Coronary artery (tissue), 2 donors: ENCODE data around the gene ZNF668.
A peak's percentile ranks its signal among the peaks of the same experiment; 100 is the strongest.

Experiments used
- DNase-seq: peaks from one replicate; pipeline ENCODE4 v3.0.0-alpha.2; 2017; ENCODE audit warnings: low spot score
- H3K27ac ChIP-seq, 2 donors: fragments of 200-600 bp; sonication (generic); one replicate each; pipeline ENCODE4 v1.5.1; 2016 to 2019
- H3K4me3 ChIP-seq: fragments of 200-600 bp; sonication (generic); 2 replicates; pipeline ENCODE4 v1.5.1; 2016; ENCODE audit warnings: mild to moderate bottlenecking, moderate library complexity
- CTCF ChIP-seq: fragments of 200-600 bp; sonication (generic); IDR thresholded peaks from one replicate; pipeline ENCODE4 v1.5.1; 2019; ENCODE audit warnings: antibody characterized with exemption

ZNF668 gene

DNA sequence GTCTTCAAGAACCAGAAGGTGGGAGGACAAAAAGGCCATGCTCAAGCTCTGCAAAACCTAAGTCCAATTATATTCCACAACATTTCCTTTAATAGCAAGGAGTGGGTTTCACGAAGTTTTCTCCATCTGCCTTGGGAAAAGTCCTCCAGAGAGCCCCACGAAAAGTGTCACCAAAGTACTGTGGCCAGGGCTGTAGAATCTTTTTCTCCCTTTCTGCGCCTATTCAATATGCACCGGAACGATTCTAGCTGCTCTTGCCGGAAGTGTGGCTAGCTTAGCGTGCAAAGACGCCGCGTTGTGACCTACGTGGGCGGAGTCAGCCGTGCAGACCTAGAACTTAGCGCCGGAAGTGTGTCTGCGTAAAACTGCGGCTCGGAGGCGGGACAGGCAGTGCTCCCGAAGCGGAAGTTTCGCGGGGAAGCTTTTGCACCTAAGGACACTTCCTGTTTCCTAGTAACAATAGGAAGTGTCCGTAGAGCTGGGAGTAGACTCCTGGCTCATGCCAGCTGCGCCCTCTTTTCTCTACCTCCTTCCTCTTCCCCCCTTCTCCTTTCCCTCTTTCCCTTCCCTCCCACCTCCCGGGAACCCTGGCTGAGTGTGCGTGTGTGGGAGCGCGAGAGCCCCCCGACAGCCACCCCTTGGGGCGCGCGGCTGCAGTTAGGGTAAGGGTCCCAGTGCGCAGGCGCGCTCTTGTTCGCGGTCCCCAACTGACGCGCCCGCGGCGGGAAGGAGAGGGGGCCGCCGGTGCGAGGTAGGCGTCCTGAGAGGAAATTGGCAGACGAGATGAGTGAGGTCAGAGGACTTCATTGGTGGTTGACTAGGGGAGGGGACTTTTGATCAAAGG, at the start of gene ZNF668, which contains the start of gene ZNF646:
Gene ZNF668, minus strand, starts transcription at position 271 of the 844 bp plus-strand sequence. CDS start 9,781 bp downstream, outside the sequence.
Gene ZNF646, plus strand, starts transcription at position 453 of the 844 bp plus-strand sequence. CDS start 1,903 bp downstream, outside the sequence.
- TF ChIP-seq CTCF, result no peak
- peak; percentile 97 for DNase-seq
- Histone ChIP-seq H3K27ac (peak within 1 kb of the TSS; percentile 83 to 95), H3K4me3 (peak within 1 kb of the TSS; percentile 93)

DNA sequence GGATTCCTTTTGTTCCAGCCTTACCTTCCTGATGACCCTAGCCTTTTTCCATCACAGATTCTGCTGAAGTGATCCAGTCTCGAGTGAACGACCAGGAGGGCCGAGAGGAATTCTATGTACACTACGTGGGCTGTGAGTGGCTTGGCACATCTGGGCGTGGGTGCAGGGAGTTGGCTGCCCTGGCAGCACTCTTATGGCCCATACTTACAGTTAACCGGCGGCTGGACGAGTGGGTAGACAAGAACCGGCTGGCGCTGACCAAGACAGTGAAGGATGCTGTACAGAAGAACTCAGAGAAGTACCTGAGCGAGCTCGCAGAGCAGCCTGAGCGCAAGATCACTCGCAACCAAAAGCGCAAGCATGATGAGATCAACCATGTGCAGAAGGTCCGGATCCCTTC, 46.1 kb upstream of the ZNF668 start:
- no peak overlapping the region for H3K4me3 ChIP-seq
- no peak for DNase-seq
- no peak for TF ChIP-seq CTCF
- peak overlapping the region in 1 of 2 donors; percentile 56 for H3K27ac ChIP-seq

- H3K4me3 ChIP-seq, result peak overlapping the region; percentile 99
- H3K27ac ChIP-seq, result peak overlapping the region; percentile 97 to 100
- no peak for TF ChIP-seq CTCF
- DNase-seq, result no peak
Observed at GRCh38 chr16:31118223-31119155, 44.4 kb upstream of the ZNF668 start.

DNA sequence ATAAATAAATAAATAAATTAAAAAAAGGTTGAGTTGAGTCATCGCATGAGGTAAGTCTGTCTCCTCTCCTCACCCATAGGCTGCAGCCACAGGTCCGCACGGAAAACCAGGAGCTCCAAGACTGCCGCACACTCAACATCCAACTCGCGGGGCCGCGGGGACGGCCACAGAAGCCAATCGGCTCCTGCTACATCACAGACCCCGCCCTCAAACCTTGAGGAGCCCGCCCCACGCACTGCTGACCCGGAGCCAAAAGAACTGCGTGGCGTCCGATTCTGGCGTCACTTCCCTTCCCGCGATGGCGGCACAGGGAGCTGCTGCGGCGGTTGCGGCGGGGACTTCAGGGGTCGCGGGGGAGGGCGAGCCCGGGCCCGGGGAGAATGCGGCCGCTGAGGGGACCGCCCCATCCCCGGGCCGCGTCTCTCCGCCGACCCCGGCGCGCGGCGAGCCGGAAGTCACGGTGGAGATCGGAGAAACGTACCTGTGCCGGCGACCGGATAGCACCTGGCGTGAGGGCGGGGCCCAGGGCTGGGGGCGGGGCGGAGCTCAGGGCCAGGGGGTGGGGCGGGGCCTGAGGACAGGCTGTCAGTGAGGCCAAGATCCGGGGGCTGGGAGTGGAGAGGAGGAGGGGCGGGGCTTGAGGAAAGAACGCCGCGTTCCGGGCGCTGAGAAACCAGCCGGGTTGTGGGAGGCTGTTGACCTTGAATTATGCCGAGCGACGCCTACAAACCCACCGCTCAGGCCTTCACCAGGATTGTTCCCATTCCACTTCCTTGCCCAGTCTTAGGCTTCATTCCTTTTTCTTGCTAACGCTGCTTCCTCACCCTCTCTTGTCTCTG, 43.6 kb upstream of the ZNF668 start, which contains the start of gene KAT8:
Gene KAT8, plus strand, starts transcription at position 281 of the 839 bp plus-strand sequence. Its CDS starts 18 bp downstream, at position 299.
- Histone ChIP-seq H3K4me3 (peak within 1 kb of the TSS; percentile 99), H3K27ac (peak within 1 kb of the TSS; percentile 97 to 100)
- TF ChIP-seq CTCF, result no peak
- peak; percentile 99 for DNase-seq

DNA sequence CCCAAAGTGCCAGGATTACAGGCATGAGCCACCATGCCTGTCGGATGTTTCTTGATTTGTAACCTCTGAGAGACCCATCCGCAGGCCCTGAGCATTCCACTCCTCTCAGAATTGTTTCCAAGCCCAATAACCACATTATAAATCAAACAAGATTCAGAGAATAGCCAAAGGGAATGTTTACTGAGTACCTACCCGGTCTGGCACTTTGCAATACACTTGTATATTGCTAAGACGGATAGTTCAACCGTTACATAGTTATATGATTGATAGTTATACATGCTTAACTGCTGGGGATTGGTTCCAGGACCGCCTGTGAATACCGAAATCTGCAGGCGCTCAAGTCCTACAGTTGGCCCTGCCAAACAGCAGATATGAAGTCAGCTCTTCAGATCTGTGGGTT, 40.4 kb upstream of the ZNF668 start:
- no peak for TF ChIP-seq CTCF
- Histone ChIP-seq H3K27ac (peak overlapping the region in 1 of 2 donors; percentile 60), H3K4me3 (no peak overlapping the region)
- no peak for DNase-seq
